ENCODE data around the gene MCTP1.

MCTP1 gene

GRCh38 chr5:95027775-95028174 is 257.1 kb downstream of the MCTP1 start:
- H3K4me3 ChIP-seq (ENCODE audit: low read depth, low read length): no peak overlapping the region
- no peak for DNase-seq
- TF ChIP-seq, protein P1, sequence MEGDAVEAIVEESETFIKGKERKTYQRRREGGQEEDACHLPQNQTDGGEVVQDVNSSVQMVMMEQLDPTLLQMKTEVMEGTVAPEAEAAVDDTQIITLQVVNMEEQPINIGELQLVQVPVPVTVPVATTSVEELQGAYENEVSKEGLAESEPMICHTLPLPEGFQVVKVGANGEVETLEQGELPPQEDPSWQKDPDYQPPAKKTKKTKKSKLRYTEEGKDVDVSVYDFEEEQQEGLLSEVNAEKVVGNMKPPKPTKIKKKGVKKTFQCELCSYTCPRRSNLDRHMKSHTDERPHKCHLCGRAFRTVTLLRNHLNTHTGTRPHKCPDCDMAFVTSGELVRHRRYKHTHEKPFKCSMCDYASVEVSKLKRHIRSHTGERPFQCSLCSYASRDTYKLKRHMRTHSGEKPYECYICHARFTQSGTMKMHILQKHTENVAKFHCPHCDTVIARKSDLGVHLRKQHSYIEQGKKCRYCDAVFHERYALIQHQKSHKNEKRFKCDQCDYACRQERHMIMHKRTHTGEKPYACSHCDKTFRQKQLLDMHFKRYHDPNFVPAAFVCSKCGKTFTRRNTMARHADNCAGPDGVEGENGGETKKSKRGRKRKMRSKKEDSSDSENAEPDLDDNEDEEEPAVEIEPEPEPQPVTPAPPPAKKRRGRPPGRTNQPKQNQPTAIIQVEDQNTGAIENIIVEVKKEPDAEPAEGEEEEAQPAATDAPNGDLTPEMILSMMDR (IDR thresholded peaks at IDR 0.05; ENCODE audit: low read depth, low read length, missing control alignments): no peak
- no peaks in the 10 kb centered on the region for H3K36me3 ChIP-seq (replicated peaks)
- in situ Hi-C loops (cut with HindIII; ENCODE audit: low pct_ligation_motif_present, low sequenced_read_pairs): no loop called here
- H3K27ac ChIP-seq: no peak overlapping the region
- no peaks in the 10 kb centered on the region for H3K27me3 ChIP-seq (replicated peaks)

- in situ Hi-C loops (cut with HindIII; ENCODE audit: low pct_ligation_motif_present, low sequenced_read_pairs): no loop called here
- no peak overlapping the region for H3K27ac ChIP-seq
- TF ChIP-seq, protein P1 (IDR thresholded peaks at IDR 0.05; ENCODE audit: low read depth, low read length, missing control alignments): no peak
- DNase-seq: no peak
- H3K36me3 ChIP-seq (replicated peaks): no peaks in the 10 kb centered on the region
- H3K4me3 ChIP-seq (ENCODE audit: low read depth, low read length): no peak overlapping the region
- no peaks in the 10 kb centered on the region for H3K27me3 ChIP-seq (replicated peaks)
Observed at GRCh38 chr5:95027151-95027721, 257.7 kb downstream of the MCTP1 start.

DNA sequence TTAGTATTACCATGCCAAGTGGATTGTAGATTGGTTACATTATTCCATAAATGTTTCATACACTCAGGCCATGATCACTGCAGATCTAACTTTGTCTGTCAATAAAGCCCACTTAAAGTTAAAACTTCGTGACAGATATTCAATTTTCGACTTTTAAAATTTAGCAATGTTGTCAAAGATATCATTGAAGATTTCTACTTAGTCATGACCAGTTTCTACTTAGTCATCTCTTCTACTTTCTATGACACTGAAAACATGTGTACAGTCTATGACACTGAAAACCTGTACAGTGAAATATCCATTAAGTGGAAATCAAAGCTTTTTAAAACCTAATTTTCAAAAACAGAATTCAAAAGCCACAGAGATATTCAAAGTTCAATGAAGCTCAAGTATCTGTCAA is 258.2 kb downstream of the MCTP1 start:
- no peak overlapping the region for H3K4me3 ChIP-seq (ENCODE audit: low read depth, low read length)
- in situ Hi-C loops (cut with HindIII; ENCODE audit: low pct_ligation_motif_present, low sequenced_read_pairs): no loop called here
- no peak overlapping the region for H3K27ac ChIP-seq
- no peak for DNase-seq
- H3K36me3 ChIP-seq (replicated peaks): no peaks in the 10 kb centered on the region
- TF ChIP-seq, protein P1 (IDR thresholded peaks at IDR 0.05; ENCODE audit: low read depth, low read length, missing control alignments): no peak
- no peaks in the 10 kb centered on the region for H3K27me3 ChIP-seq (replicated peaks)

DNA sequence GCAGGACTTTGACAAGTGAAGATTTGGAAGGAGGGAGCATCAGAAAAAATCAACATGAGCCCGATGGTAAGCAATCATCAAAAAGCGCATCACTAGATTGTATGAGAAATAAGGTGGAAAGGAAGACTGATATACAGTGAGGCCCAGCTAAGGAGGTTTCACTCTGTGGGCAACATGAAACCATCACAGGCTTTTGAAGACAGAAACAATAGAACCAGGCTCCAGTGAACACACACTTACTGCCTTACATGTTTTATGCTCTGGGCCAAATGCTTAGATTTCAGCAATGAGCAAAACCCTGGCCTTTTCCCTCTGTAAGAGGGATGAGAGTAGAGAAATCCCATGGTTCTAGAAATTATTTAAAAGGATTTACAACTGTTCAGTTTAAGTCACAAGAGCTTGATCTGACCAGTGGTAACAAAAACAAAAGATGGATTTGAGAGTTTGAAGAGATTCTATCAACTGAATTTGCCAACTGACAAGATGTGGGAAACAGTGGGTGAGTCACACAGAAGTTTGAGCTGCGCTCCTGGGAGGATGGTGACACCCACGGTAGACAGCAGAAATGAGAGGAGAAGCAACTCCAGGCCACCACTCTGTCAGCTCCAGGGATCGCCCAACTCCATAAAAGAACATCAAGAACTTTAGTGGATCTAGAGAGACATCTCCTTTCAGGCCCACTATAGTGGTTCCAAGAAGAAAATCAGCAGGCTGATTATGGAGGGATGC is 261.8 kb downstream of the MCTP1 start:
- in situ Hi-C loops (cut with HindIII; ENCODE audit: low pct_ligation_motif_present, low sequenced_read_pairs): no loop called here
- no peak overlapping the region for H3K27ac ChIP-seq
- no peak overlapping the region for H3K4me3 ChIP-seq (ENCODE audit: low read depth, low read length)
- no peaks in the 10 kb centered on the region for H3K27me3 ChIP-seq (replicated peaks)
- H3K36me3 ChIP-seq (replicated peaks): no peaks in the 10 kb centered on the region
- peak; percentile 5 for DNase-seq
- TF ChIP-seq, protein P1 (IDR thresholded peaks at IDR 0.05; ENCODE audit: low read depth, low read length, missing control alignments): no peak

GRCh38 chr5:95020345-95020744 is 264.5 kb downstream of the MCTP1 start:
- TF ChIP-seq, protein P1 (IDR thresholded peaks at IDR 0.05; ENCODE audit: low read depth, low read length, missing control alignments): no peak
- Histone ChIP-seq H3K36me3 (replicated peaks) (no peaks in the 10 kb centered on the region), H3K4me3 (ENCODE audit: low read depth, low read length) (no peak overlapping the region), H3K27ac (no peak overlapping the region), H3K27me3 (replicated peaks) (no peaks in the 10 kb centered on the region)
- in situ Hi-C loops (cut with HindIII; ENCODE audit: low pct_ligation_motif_present, low sequenced_read_pairs): no loop called here
- no peak for DNase-seq

All from brain microvascular endothelial cell (primary cell).